Uterus (tissue), 4 donors: ENCODE measurements around the gene RUNX1. TPM values are rescaled to one million over a fixed set of nuclear protein-coding genes. Genes with fewer than 3 reads are reported as not detected.
"Not testable (repeated sequence)": the region's sequence is repeated elsewhere in the genome, so short reads cannot be mapped to it uniquely, and the experiment has no call there.

Source experiments
- DNase-seq, 2 donors: peaks; one replicate each; pipeline ENCODE4 v3.0.0-alpha.2; 2019 to 2020
- H3K27ac ChIP-seq, 2 donors: fragments of 200-600 bp; sonication (generic); 1 replicate in 1 of 2; 2 replicates in 1 of 2; pipeline ENCODE4 v1.5.1; 2016 to 2018
- H3K27me3 ChIP-seq, 2 donors: fragments of 200-600 bp; sonication (generic); one replicate each; pipeline ENCODE4 v1.5.1; 2018 to 2019; ENCODE audit warnings: control low read depth in 1 of 2
- H3K36me3 ChIP-seq, 2 donors: fragments of 200-600 bp; sonication (generic); one replicate each; pipeline ENCODE4 v1.5.1; 2019; ENCODE audit warnings: control low read depth in 1 of 2
- H3K4me1 ChIP-seq, 2 donors: fragments of 200-600 bp; sonication (generic); one replicate each; pipeline ENCODE4 v1.5.1; 2018 to 2019; ENCODE audit warnings: control low read depth in 1 of 2
- H3K4me3 ChIP-seq, 2 donors: fragments of 200-600 bp; sonication (generic); 1 replicate in 1 of 2; 2 replicates in 1 of 2; pipeline ENCODE4 v1.5.1; 2018 to 2019; ENCODE audit warnings: mild to moderate bottlenecking in 1 of 2
- H3K9me3 ChIP-seq, 2 donors: fragments of 200-600 bp; sonication (generic); one replicate each; pipeline ENCODE4 v1.5.1; 2019; ENCODE audit warnings: control low read depth in 1 of 2
- POLR2A ChIP-seq, 2 donors: fragments of 450-650 bp; IDR thresholded peaks; one replicate each; pipeline ENCODE4 v1.6.1; 2016; ENCODE audit warnings: antibody characterized with exemption in 2 of 2, mild to moderate bottlenecking in 1 of 2, moderate library complexity in 1 of 2
- intact Hi-C: fragments of 100-400 bp; cut with DNase I; formaldehyde crosslinking; loops from one replicate; pipeline ENCODE4 v1.15.1; 2023; ENCODE audit warnings: low total_unique reads
- total RNA-seq, 4 donors: library from RNA; depleted of rRNA in 3 of 4; stranded (reverse); fragments of >200 nt in 3 of 4; gene quantifications; one replicate each; pipeline versions ENCODE4 v1.1.0 to v1.2.4, GENCODE V29; 2014 to 2023
- TF ChIP-seq, protein P1 (sequence below), 4 experiments: fragments of 200-600 bp in 2 of 4; fragments of 450-650 bp in 2 of 4; sonication (generic) in 2 of 4; IDR thresholded peaks; one replicate each; pipeline ENCODE4 v1.5.1; 2016 to 2019; ENCODE audit warnings: antibody characterized with exemption in 4 of 4, mild to moderate bottlenecking in 2 of 4, moderate library complexity in 1 of 4
- donor health status: DM: yes; HTN: yes; CAD: no.

Gene RUNX1
- total RNA-seq, 4 donors from 2014 or later, result under 0.01 to 13.2 (median 8.7) TPM

DNA sequence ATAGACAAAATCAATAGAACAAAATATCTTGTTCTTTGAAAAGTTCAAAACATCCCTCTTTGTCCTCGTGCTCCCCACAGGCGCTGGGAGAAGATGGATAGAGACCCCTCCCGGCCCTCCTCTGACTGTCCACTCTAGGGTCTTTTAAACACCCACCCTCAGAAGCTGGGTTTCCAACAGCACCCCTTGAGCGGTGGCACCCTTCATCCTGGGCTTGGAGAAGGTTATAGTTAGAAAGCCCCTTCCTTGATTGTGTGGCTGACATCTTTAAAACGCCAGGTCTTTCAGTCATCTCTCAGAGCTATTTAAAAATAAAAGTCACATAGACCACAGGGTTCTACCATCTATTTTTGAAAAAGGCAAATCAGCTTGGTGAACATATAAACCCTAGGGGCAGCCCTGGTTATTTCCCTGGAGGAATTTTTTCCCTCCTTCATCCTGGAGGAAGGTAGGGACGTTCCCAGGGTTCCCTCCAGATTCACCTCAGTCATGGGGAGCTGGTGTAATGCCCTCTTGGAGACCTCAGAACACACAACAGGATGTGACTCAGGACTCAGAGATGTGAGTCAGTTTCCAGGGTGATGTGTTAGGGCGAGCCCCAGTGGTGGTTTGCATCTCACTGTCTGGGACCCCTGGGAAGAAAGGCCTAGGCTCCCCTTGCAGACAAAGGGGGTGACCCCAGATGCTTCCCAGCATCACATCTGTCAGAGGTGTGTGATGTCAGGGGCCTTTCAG, 241.8 kb downstream of the RUNX1 start:
- intact Hi-C loops, result no loop called here
- Histone ChIP-seq H3K4me3 (no peak overlapping the region), H3K27ac (peak overlapping the region in 1 of 2 donors; percentile 21), H3K36me3 (no peaks in the 10 kb centered on the region), H3K9me3 (no peaks in the 10 kb centered on the region), H3K4me1 (peaks cover 0 to 3% of the 10 kb centered on the region in 2 donors), H3K27me3 (no peaks in the 10 kb centered on the region)
- TF ChIP-seq, protein P1, sequence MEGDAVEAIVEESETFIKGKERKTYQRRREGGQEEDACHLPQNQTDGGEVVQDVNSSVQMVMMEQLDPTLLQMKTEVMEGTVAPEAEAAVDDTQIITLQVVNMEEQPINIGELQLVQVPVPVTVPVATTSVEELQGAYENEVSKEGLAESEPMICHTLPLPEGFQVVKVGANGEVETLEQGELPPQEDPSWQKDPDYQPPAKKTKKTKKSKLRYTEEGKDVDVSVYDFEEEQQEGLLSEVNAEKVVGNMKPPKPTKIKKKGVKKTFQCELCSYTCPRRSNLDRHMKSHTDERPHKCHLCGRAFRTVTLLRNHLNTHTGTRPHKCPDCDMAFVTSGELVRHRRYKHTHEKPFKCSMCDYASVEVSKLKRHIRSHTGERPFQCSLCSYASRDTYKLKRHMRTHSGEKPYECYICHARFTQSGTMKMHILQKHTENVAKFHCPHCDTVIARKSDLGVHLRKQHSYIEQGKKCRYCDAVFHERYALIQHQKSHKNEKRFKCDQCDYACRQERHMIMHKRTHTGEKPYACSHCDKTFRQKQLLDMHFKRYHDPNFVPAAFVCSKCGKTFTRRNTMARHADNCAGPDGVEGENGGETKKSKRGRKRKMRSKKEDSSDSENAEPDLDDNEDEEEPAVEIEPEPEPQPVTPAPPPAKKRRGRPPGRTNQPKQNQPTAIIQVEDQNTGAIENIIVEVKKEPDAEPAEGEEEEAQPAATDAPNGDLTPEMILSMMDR (IDR thresholded peaks at IDR 0.05), result no peak
- TF ChIP-seq POLR2A (IDR thresholded peaks at IDR 0.05), result no peak
- DNase-seq, result no peak

DNA sequence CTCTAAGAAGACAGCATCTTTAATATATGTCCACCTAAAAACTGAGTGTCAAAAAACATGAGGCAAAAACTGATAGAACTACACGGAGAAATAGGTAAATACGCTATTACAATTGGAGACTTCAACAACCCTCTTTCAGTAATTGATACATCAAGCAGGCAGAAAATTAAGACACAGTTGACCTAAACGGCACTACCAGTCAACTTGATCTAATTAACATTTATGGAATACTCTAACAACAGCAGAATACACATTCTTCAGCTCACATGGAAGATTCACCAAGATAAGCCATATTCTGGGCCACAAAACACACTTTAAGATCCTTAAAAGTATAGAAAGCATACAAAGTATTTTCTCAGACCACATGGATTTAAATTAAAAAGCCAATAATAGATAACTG, 242.7 kb downstream of the RUNX1 start:
- intact Hi-C loops, result no loop called here
- no peak for DNase-seq
- no peak overlapping the region for H3K4me3 ChIP-seq

DNA sequence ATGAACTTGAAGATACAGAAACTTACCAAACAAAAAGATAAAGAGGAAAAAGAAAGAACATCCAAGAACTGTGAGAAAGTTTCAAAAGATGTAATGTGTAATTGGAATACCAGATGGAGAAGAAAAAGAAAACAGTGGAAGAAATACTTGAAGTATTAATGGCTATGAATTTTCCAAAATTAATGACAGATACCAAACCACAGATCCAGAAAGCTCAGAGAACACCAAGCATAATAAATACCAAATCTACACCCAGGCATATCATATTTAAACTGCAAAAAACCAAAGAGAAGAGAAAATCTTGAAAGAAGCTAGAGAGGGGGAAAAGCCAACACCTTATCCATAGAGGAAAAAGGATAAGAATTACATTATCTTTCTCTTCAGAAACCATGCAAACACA, 243.9 kb downstream of the RUNX1 start:
- peaks cover 0 to 3% of the 10 kb centered on the region in 2 donors for H3K4me1 ChIP-seq
- H3K27me3 ChIP-seq, result no peaks in the 10 kb centered on the region
- no peak for DNase-seq
- no peak overlapping the region for H3K27ac ChIP-seq
- TF ChIP-seq, protein P1 (IDR thresholded peaks at IDR 0.05), result no peak
- no peak for TF ChIP-seq POLR2A (IDR thresholded peaks at IDR 0.05)
- intact Hi-C loops, result no loop called here
- H3K9me3 ChIP-seq, result no peaks in the 10 kb centered on the region
- H3K4me3 ChIP-seq, result no peak overlapping the region
- no peaks in the 10 kb centered on the region for H3K36me3 ChIP-seq

More for the DNA sequence above, 242.7 kb downstream of the RUNX1 start:
- Histone ChIP-seq H3K27ac (no peak overlapping the region), H3K36me3 (no peaks in the 10 kb centered on the region), H3K27me3 (no peaks in the 10 kb centered on the region), H3K4me1 (peaks cover 0 to 3% of the 10 kb centered on the region in 2 donors), H3K9me3 (no peaks in the 10 kb centered on the region)
- TF ChIP-seq POLR2A (IDR thresholded peaks at IDR 0.05), result no peak
- TF ChIP-seq, protein P1 (IDR thresholded peaks at IDR 0.05), result no peak

DNA sequence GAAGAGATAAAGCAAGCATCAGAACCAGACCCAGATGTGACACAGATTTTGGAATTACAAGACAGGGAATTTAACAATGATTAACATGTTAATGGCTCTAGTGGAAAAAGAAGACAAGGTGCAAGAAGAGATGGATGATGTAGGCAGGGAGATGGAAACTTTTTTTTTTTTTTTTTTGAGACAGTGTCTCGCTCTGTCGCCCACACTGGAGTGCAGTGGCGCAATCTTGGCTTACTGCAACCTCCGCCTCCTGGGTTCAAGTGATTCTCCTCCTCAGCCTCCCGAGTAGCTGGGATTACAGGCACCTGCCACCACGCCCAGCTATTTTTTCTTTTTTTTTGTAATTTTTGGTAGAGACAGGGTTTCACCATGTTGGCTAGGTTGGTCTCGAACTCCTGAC, 244.5 kb downstream of the RUNX1 start:
- H3K4me1 ChIP-seq, H3K36me3 ChIP-seq, H3K9me3 ChIP-seq, intact Hi-C loops, H3K4me3 ChIP-seq, DNase-seq, H3K27me3 ChIP-seq, H3K27ac ChIP-seq: not testable (repeated sequence)

DNA sequence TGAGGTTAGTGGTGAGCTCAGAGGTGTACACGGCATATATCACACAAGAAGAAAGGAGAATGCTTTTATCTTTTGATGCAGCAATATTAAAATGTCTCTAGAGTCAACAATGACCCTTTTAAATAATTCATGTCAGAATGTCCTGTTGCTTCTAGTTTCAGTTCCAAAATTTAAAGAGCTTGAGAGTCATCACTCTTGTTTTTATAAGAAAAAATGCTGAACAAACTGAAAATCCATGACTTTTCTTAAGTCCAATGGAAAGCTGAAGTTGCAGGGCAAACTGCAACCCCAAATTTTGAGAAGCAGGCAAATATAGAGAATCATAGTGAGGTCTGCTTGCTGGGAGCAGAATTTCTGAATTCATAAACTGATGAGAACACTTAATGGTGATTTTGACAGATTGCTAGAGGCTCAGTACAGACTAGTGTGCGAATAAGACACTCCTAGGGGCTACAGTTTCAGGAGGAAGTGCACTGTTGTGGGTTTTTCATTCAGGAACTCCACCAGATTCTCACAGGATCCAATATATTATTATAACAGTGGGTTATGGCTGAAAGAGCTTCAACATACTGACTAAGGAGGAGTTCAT, 245.2 kb downstream of the RUNX1 start:
- TF ChIP-seq POLR2A (IDR thresholded peaks at IDR 0.05), result no peak
- TF ChIP-seq, protein P1 (IDR thresholded peaks at IDR 0.05), result no peak
- Histone ChIP-seq H3K9me3 (no peaks in the 10 kb centered on the region), H3K27ac (no peak overlapping the region), H3K27me3 (no peaks in the 10 kb centered on the region), H3K36me3 (no peaks in the 10 kb centered on the region), H3K4me1 (peaks cover 0 to 3% of the 10 kb centered on the region in 2 donors), H3K4me3 (no peak overlapping the region)
- intact Hi-C loops, result no loop called here
- DNase-seq, result no peak
